K562 (cell line): Measurements from ENCODE around the gene SP6. TPM values are rescaled to one million over a fixed set of nuclear protein-coding genes. Genes with fewer than 3 reads are reported as not detected.

ENCODE experiments used
- ARHGAP35 ChIP-seq: fragments of 450-650 bp; IDR thresholded peaks from 2 replicates; pipeline ENCODE4 v1.6.1; 2018; ENCODE audit not compliant: partially characterized antibody
- BDP1 ChIP-seq: IDR thresholded peaks from 3 replicates; pipeline ENCODE4 v1.6.1; 2011; ENCODE audit not compliant: insufficient read length, insufficient read depth
- EZH2 ChIP-seq: IDR thresholded peaks from 2 replicates; pipeline ENCODE4 v1.6.1; 2012; ENCODE audit warnings: low read depth, mild to moderate bottlenecking, inconsistent platforms, low read length, borderline replicate concordance
- GATAD2A ChIP-seq: fragments of 450-650 bp; IDR thresholded peaks from 2 replicates; pipeline ENCODE4 v1.6.1; 2017
- HINFP ChIP-seq: fragments of 450-650 bp; conservative IDR thresholded peaks from 2 replicates; pipeline ENCODE4 v1.6.1; 2016; ENCODE audit warnings: missing genetic modification characterization, low read depth, mild to moderate bottlenecking, control low read depth, missing compliant biosample characterization
- HMG20B ChIP-seq: fragments of 250-450 bp; sonication (Bioruptor Pico); IDR thresholded peaks from 2 replicates; pipeline ENCODE4 v1.5.0; 2021; ENCODE audit warnings: mild to moderate bottlenecking
- HMGN3 ChIP-seq: IDR thresholded peaks from 2 replicates; pipeline ENCODE4 v1.6.1; 2011; ENCODE audit warnings: borderline replicate concordance, low read depth, mild to moderate bottlenecking, mixed read lengths, low read length; ENCODE audit not compliant: insufficient read length; ENCODE audit errors: extremely low read depth
- HNRNPK ChIP-seq: fragments of 200-400 bp; formaldehyde crosslinking; IDR thresholded peaks from one replicate; pipeline ENCODE4 v1.6.1; 2018; ENCODE audit warnings: mild to moderate bottlenecking, low read depth, low read length; ENCODE audit not compliant: poor library complexity, severe bottlenecking
- HNRNPL ChIP-seq: fragments of 200-400 bp; formaldehyde crosslinking; IDR thresholded peaks from 2 replicates; pipeline ENCODE4 v1.6.1; 2017; ENCODE audit warnings: low read depth, mild to moderate bottlenecking, low read length
- HNRNPLL ChIP-seq: fragments of 200-400 bp; formaldehyde crosslinking; IDR thresholded peaks from 2 replicates; pipeline ENCODE4 v1.6.1; 2017; ENCODE audit warnings: low read length, low read depth, mild to moderate bottlenecking; ENCODE audit not compliant: poor library complexity, severe bottlenecking
- KDM2B ChIP-seq: fragments of 250-450 bp; sonication (Bioruptor Pico); IDR thresholded peaks from 2 replicates; pipeline ENCODE4 v1.8.0; 2021; ENCODE audit warnings: mild to moderate bottlenecking, moderate library complexity
- KLF16 ChIP-seq: IDR thresholded peaks from 2 replicates; pipeline ENCODE4 v1.6.1; 2016; ENCODE audit warnings: antibody characterized with exemption
- MCM7 ChIP-seq, 2 experiments: fragments of 450-650 bp; IDR thresholded peaks; 2 replicates each; pipeline ENCODE4 v1.6.1; 2016 to 2018
- POLR2AphosphoS5 ChIP-seq: IDR thresholded peaks from 2 replicates; pipeline ENCODE4 v1.6.1; 2011; ENCODE audit warnings: mild to moderate bottlenecking, low read depth, low read length, moderate library complexity; ENCODE audit not compliant: control insufficient read depth, insufficient read depth
- RBFOX2 ChIP-seq: fragments of 200-400 bp; formaldehyde crosslinking; IDR thresholded peaks from 2 replicates; pipeline ENCODE4 v1.6.1; 2017; ENCODE audit warnings: low read depth, mild to moderate bottlenecking, low read length, moderate library complexity
- RBM34 ChIP-seq: fragments of 200-400 bp; formaldehyde crosslinking; IDR thresholded peaks from 2 replicates; pipeline ENCODE4 v1.6.1; 2018; ENCODE audit warnings: low read length, borderline replicate concordance; ENCODE audit not compliant: insufficient read depth
- SMARCA4 ChIP-seq: fragments of 450-650 bp; IDR thresholded peaks from 2 replicates; pipeline ENCODE4 v1.6.1; 2016
- SMARCE1 ChIP-seq: fragments of 450-650 bp; IDR thresholded peaks from 2 replicates; pipeline ENCODE4 v1.7.1; 2016; ENCODE audit warnings: mild to moderate bottlenecking
- SREBF2 ChIP-seq: sonication (generic); formaldehyde crosslinking; IDR thresholded peaks from 2 replicates; pipeline ENCODE4 v1.4.0; 2020; ENCODE audit warnings: mild to moderate bottlenecking, missing genetic modification reagents
- SRSF9 ChIP-seq: fragments of 200-400 bp; formaldehyde crosslinking; IDR thresholded peaks from 2 replicates; pipeline ENCODE4 v1.6.1; 2017; ENCODE audit warnings: low read depth, low read length, borderline replicate concordance
- ZBTB33 ChIP-seq: sonication (generic); formaldehyde crosslinking; IDR thresholded peaks from 2 replicates; pipeline ENCODE4 v1.8.1; 2023; ENCODE audit warnings: mild to moderate bottlenecking, missing genetic modification reagents
- ZFP30 ChIP-seq: fragments of 250-450 bp; sonication (Bioruptor Pico); IDR thresholded peaks from 2 replicates; pipeline ENCODE4 v1.8.0; 2022; ENCODE audit warnings: moderate library complexity, mild to moderate bottlenecking, inconsistent platforms, borderline replicate concordance
- ZFX ChIP-seq: sonication (generic); formaldehyde crosslinking; IDR thresholded peaks from 2 replicates; pipeline ENCODE4 v1.8.0; 2022; ENCODE audit warnings: mild to moderate bottlenecking, missing genetic modification reagents, moderate library complexity
- ZNF277 ChIP-seq: fragments of 250-450 bp; sonication (Bioruptor Pico); IDR thresholded peaks from 2 replicates; pipeline ENCODE4 v1.8.0; 2022; ENCODE audit warnings: inconsistent platforms, mild to moderate bottlenecking, moderate library complexity, borderline replicate concordance
- ZNF408 ChIP-seq: fragments of 250-450 bp; sonication (Bioruptor Pico); IDR thresholded peaks from 2 replicates; pipeline ENCODE4 v1.4.0; 2020; ENCODE audit warnings: low read depth, mild to moderate bottlenecking, moderate library complexity
- polyA plus RNA-seq, 8 experiments: library from polyadenylated mRNA; depleted of rRNA in 4 of 8; stranded (reverse) in 5 of 8; unstranded in 3 of 8; fragments of >200 nt; fragmentation: Nextera tagmentation in 2 of 8; fragmentation: Illumina TruSeq in 1 of 8; extraction: Ambion mirVana in 2 of 8; extraction: Trizol in 1 of 8; gene quantifications; 2 replicates each; pipeline versions ENCODE4 v1.2.1 to v1.2.3, GENCODE V29; 2011 to 2014; ENCODE audit warnings: inconsistent platforms in 1 of 8, missing spikeins in 1 of 8
- total RNA-seq, 7 experiments: library from RNA; depleted of rRNA in 6 of 7; stranded (reverse); fragments of >200 nt in 6 of 7; fragmentation: Illumina TruSeq in 2 of 7; extraction: Trizol in 2 of 7; gene quantifications; 2 replicates each; pipeline versions ENCODE4 v1.2.1 to v1.2.3, GENCODE V29; 2011 to 2021; ENCODE audit warnings: low replicate concordance in 1 of 7

The SP6 gene
- total and polyA plus RNA-seq, 9 of the 15 experiments (the other 6 are each of a cell fraction or from before 2014, with no cell fraction given): 0.11 to 7.9 (median 2.2) TPM

- no peak for TF ChIP-seq HINFP (tag)
- no peak for TF ChIP-seq HNRNPK
- no peak for TF ChIP-seq ZFP30 (CRISPR knock-in tag)
- no peak for TF ChIP-seq ZNF277
- peak; percentile 63; the same call in 1 of the 2 replicates for TF ChIP-seq HNRNPL
- TF ChIP-seq SRSF9: no peak
- TF ChIP-seq RBFOX2: peak; percentile 85
- peak; percentile 75 for TF ChIP-seq HNRNPLL
- TF ChIP-seq KDM2B: 0 out of 2 replicates have a peak, but pooled peaks have one; percentile 10
- TF ChIP-seq GATAD2A: peak; percentile 70; the same call in 1 of the 2 replicates
- no peak for TF ChIP-seq MCM7 (IDR thresholded peaks at IDR 0.05)
- peak; percentile 86 for TF ChIP-seq ZFX
- no peak for TF ChIP-seq BDP1
- no peak for TF ChIP-seq SMARCE1
- TF ChIP-seq HMG20B (CRISPR knock-in tag): no peak
- TF ChIP-seq ZNF408 (CRISPR knock-in tag): no peak
- TF ChIP-seq KLF16: no peak
- TF ChIP-seq RBM34: no peak
- peak; percentile 20; the same call in 1 of the 2 replicates for TF ChIP-seq ZBTB33 (CRISPR knock-in tag)
- no peak for TF ChIP-seq SMARCA4
- no peak for TF ChIP-seq SREBF2
- peak; percentile 32 for TF ChIP-seq HMGN3
- TF ChIP-seq EZH2: no peak
- TF ChIP-seq POLR2AphosphoS5: no peak
- no peak for TF ChIP-seq ARHGAP35
These were observed at the start of gene SP6 (continued) for GRCh38 chr17:47850692-47851573.
